Right lobe of liver (tissue), 6 donors: Measurements from ENCODE around the gene CAP1. TPM values are rescaled to one million over a fixed set of nuclear protein-coding genes. Genes with fewer than 3 reads are reported as not detected.

Experiments used
- ATAC-seq, 4 donors: fragments of 200-7000 bp; cut with Tn5 transposase; one replicate each; pipeline ENCODE4 v1.9.1; 2020; ENCODE audit warnings: mild to moderate bottlenecking in 4 of 4, moderate library complexity in 4 of 4
- DNase-seq, 3 donors: peaks; one replicate each; pipeline ENCODE4 v3.0.0-alpha.2; 2020
- H3K27ac ChIP-seq, 3 donors: fragments of 200-600 bp; one replicate each; pipeline ENCODE4 v1.8.0; 2022
- H3K27me3 ChIP-seq, 2 donors: fragments of 200-600 bp; one replicate each; pipeline ENCODE4 v1.8.0; 2022
- H3K36me3 ChIP-seq, 4 donors: fragments of 200-600 bp; sonication (generic) in 1 of 4; one replicate each; pipeline versions ENCODE4 v1.5.1 to v1.8.0; 2017 to 2022; ENCODE audit warnings: control low read depth in 1 of 4
- H3K4me1 ChIP-seq, 4 donors: fragments of 200-600 bp; sonication (generic) in 1 of 4; one replicate each; pipeline versions ENCODE4 v1.5.1 to v1.8.0; 2017 to 2022; ENCODE audit warnings: control low read depth in 1 of 4
- H3K4me3 ChIP-seq, 3 donors: fragments of 200-600 bp; one replicate each; pipeline ENCODE4 v1.8.0; 2022
- H3K9me3 ChIP-seq, 4 donors: fragments of 200-600 bp; sonication (generic) in 1 of 4; one replicate each; pipeline versions ENCODE4 v1.5.1 to v1.8.0; 2017 to 2022; ENCODE audit warnings: control low read depth in 1 of 4
- POLR2A ChIP-seq: fragments of 450-650 bp; IDR thresholded peaks from one replicate; pipeline ENCODE4 v1.6.1; 2017; ENCODE audit warnings: antibody characterized with exemption, mild to moderate bottlenecking
- WGBS: methylation state at CpG from one replicate; pipeline ENCODE4 v1.1.6; 2018; ENCODE audit warnings: low coverage, low lambda C conversion rate; ENCODE audit not compliant: insufficient coverage; ENCODE audit errors: missing lambda C conversion rate; 5-methylcytosine and 5-hydroxymethylcytosine counted together
- intact Hi-C, 2 donors: fragments of 100-400 bp; cut with DNase I; formaldehyde crosslinking; loops; one replicate each; pipeline versions ENCODE4 v1.11.2 to v1.14.1; 2022
- total RNA-seq, 6 experiments: library from RNA; depleted of rRNA in 2 of 6; stranded (reverse); fragments of >200 nt in 2 of 6; fragmentation: NEBNext Ultra II Directional in 3 of 6; extraction: Animal tissue kit (Norgen Biotek cat#: 25700) in 3 of 6; gene quantifications; one replicate each; pipeline versions ENCODE4 v1.1.0 to v1.2.4, GENCODE V29; 2016 to 2023
- TF ChIP-seq, protein P1 (sequence below), 4 donors: fragments of 200-600 bp in 3 of 4; fragments of 450-650 bp in 1 of 4; IDR thresholded peaks; one replicate each; pipeline versions ENCODE4 v1.5.1 to v1.8.0; 2016 to 2022; ENCODE audit warnings: antibody characterized with exemption in 4 of 4, mild to moderate bottlenecking in 2 of 4
- donor health status: DM: no; HTN: yes; CAD: no.
- donor health status: DM: no; HTN: no; CAD: no.
- donor health status: DM: no; HTN: no; CAD: no.
- donor health status: DM: no; HTN: yes; CAD: no.
- donor health status: DM: no; HTN: yes; CAD: no.

The CAP1 gene
- total RNA-seq, 6 experiments from 2014 or later: 93.1 to 152 (median 128) TPM

DNA sequence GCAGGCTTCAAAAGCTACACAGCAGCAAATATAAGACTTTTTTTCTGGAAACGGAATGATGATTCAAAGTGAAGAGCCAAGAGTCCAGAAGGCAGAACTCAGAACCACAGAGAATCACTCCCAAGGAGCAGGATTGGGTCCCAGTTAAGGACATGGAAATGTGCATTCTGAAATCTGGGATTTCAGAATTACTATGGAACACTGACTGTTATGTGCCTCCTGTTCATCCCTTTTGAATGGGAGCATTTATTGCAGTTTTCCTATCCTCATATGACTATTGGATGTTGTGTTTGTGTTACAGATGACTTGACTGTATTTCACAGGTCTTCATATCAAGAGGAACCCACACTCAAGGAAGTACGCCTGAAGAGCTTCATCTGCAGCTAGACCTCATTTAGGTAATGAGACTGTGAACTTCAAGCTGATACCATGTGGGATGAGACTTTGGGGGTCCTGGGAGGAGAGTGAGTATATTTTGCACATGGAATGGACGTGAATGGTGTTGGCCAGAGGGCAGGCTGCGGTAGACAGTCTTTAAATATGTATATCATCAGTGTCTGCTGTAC, 17.1 kb upstream of the CAP1 start:
- DNase-seq: no peak
- WGBS: 64% methylated on average over 2 of the region's 4 CpGs
- no peaks in the 10 kb centered on the region for H3K4me1 ChIP-seq
- H3K36me3 ChIP-seq: no peaks in the 10 kb centered on the region
- no peak overlapping the region for H3K27ac ChIP-seq
- no peak for TF ChIP-seq POLR2A
- TF ChIP-seq, protein P1, sequence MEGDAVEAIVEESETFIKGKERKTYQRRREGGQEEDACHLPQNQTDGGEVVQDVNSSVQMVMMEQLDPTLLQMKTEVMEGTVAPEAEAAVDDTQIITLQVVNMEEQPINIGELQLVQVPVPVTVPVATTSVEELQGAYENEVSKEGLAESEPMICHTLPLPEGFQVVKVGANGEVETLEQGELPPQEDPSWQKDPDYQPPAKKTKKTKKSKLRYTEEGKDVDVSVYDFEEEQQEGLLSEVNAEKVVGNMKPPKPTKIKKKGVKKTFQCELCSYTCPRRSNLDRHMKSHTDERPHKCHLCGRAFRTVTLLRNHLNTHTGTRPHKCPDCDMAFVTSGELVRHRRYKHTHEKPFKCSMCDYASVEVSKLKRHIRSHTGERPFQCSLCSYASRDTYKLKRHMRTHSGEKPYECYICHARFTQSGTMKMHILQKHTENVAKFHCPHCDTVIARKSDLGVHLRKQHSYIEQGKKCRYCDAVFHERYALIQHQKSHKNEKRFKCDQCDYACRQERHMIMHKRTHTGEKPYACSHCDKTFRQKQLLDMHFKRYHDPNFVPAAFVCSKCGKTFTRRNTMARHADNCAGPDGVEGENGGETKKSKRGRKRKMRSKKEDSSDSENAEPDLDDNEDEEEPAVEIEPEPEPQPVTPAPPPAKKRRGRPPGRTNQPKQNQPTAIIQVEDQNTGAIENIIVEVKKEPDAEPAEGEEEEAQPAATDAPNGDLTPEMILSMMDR (IDR thresholded peaks at IDR 0.05): no peak
- intact Hi-C loops: no loop called here
- H3K9me3 ChIP-seq: peaks cover 0 to 4% (median 0%) of the 10 kb centered on the region in 4 donors
- H3K27me3 ChIP-seq: no peaks in the 10 kb centered on the region
- no peak for ATAC-seq
- no peak overlapping the region for H3K4me3 ChIP-seq

DNA sequence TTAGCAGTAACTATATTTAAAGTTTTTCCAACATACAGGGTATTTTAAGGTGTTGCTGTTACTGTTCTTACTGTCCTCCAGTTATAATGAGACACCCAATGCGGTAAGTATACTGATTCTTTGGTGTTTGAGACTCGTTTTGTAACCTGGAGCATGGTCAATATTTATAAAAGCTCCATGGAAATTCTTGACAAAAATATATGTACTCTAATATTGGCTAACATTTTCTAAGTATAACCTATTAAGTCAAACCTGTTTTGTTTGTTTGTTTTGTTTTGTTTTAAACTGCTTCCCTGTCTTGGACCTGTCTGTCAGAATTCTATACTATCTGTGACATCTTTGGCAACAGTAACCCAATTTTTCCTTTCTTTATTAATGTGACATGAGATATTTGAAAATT, 15.9 kb upstream of the CAP1 start:
- ATAC-seq: no peak
- intact Hi-C loops: no loop called here
- H3K36me3 ChIP-seq: no peaks in the 10 kb centered on the region
- TF ChIP-seq POLR2A: no peak
- TF ChIP-seq, protein P1 (IDR thresholded peaks at IDR 0.05): no peak
- H3K4me1 ChIP-seq: no peaks in the 10 kb centered on the region
- no peaks in the 10 kb centered on the region for H3K27me3 ChIP-seq
- no peak for DNase-seq
- peaks cover 0 to 4% (median 0%) of the 10 kb centered on the region in 4 donors for H3K9me3 ChIP-seq
- 39% methylated on average over 2 of the region's 2 CpGs for WGBS
- H3K4me3 ChIP-seq: no peak overlapping the region
- H3K27ac ChIP-seq: no peak overlapping the region

DNA sequence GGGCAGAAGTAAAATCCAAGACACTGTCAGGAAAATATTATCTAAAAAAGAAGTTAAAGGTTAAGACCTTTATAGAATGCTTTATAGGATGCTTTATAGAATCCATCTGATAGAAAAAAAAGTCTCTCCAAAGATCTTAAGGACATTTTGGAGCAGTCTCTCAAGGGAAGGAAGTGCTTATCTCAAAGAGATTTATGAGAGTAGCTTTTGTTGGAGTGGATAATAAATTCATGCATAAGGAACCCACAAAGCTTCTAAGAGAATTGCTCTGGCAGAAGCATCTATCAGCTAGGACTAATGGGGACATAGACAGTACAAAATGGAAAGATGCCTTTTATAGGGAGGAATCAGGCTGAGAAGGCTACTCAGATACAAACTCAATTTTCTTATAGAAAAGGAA, 12.9 kb upstream of the CAP1 start:
- intact Hi-C loops: no loop called here
- peaks cover 0 to 4% (median 0%) of the 10 kb centered on the region in 4 donors for H3K9me3 ChIP-seq
- DNase-seq (no peak), ATAC-seq (no peak)
- H3K27ac ChIP-seq: no peak overlapping the region
- no peaks in the 10 kb centered on the region for H3K36me3 ChIP-seq
- no peak for TF ChIP-seq POLR2A
- TF ChIP-seq, protein P1 (IDR thresholded peaks at IDR 0.05): no peak
- H3K27me3 ChIP-seq: no peaks in the 10 kb centered on the region
- no peak overlapping the region for H3K4me3 ChIP-seq
- H3K4me1 ChIP-seq: no peaks in the 10 kb centered on the region

GRCh38 chr1:40029608-40030007, 10.9 kb upstream of the CAP1 start:
- 56% methylated on average over 3 of the region's 3 CpGs for WGBS
- Histone ChIP-seq H3K4me1 (no peaks in the 10 kb centered on the region), H3K9me3 (peaks cover 0 to 4% (median 0%) of the 10 kb centered on the region in 4 donors), H3K27me3 (no peaks in the 10 kb centered on the region), H3K27ac (no peak overlapping the region), H3K36me3 (no peaks in the 10 kb centered on the region), H3K4me3 (no peak overlapping the region)
- DNase-seq (no peak), ATAC-seq (no peak)
- TF ChIP-seq, protein P1 (IDR thresholded peaks at IDR 0.05): no peak
- TF ChIP-seq POLR2A: no peak
- intact Hi-C loops: loop anchor here in 1 of 2 donors (10.0 kb wide), 1 partner anchor 215 kb away; no protein-coding TSS in a partner anchor
